CD4-positive, alpha-beta T cell treated with Interferon alpha-2 for 1 hour (primary cell): ENCODE results near the gene AKAP14.
"Not testable (repeated sequence)": the region's sequence is repeated elsewhere in the genome, so short reads cannot be mapped to it uniquely, and the experiment has no call there.

Experiments used
- DNase-seq, 2 donors: peaks; one replicate each; pipeline ENCODE4 v3.0.0-alpha.2; 2020 to 2022

AKAP14 gene

GRCh38 chrX:119895843-119896326 is at the start of gene AKAP14:
AKAP14 (plus strand) TSS chrX:119895893; CDS start chrX:119903224, 7,331 bp downstream.
- no peak for DNase-seq

- peak; percentile 96 to 97 for DNase-seq
Measured at GRCh38 chrX:119852382-119853353, 43.0 kb upstream of the AKAP14 start, which contains the start of gene UPF3B. UPF3B (minus strand) TSS chrX:119852963; CDS start chrX:119852928, 35 bp downstream.

- DNase-seq = no peak
Measured at GRCh38 chrX:119853444-119853843, 42.2 kb upstream of the AKAP14 start.

GRCh38 chrX:119870626-119871131 is 25.0 kb upstream of the AKAP14 start:
- DNase-seq = peak; percentile 8 to 36

- no peak for DNase-seq
Measured at GRCh38 chrX:119871245-119871598, 24.5 kb upstream of the AKAP14 start.

- DNase-seq = peak; percentile 86 to 89
Measured at GRCh38 chrX:119871599-119872395, 23.9 kb upstream of the AKAP14 start, which contains the start of the genes NDUFA1 and RNF113A. NDUFA1 (plus strand) TSS chrX:119871832; CDS start chrX:119871912, 80 bp downstream. RNF113A (minus strand) TSS chrX:119871733; CDS start chrX:119871613, 120 bp downstream.

GRCh38 chrX:119878740-119879139 is 17.0 kb upstream of the AKAP14 start:
- no peak for DNase-seq

- peak in 1 of 2 donors; percentile 33 for DNase-seq
Measured at GRCh38 chrX:119880076-119880475, 15.6 kb upstream of the AKAP14 start.

GRCh38 chrX:119880552-119881437 is 14.9 kb upstream of the AKAP14 start:
- peak; percentile 26 to 58 for DNase-seq

- peak; percentile 27 to 76 for DNase-seq
Measured at GRCh38 chrX:119885554-119886428, 9.9 kb upstream of the AKAP14 start.

GRCh38 chrX:119887721-119888425 is 7.8 kb upstream of the AKAP14 start:
- DNase-seq = peak; percentile 50 to 68

- not testable (repeated sequence) for DNase-seq
Measured at GRCh38 chrX:119890626-119891025, 5.1 kb upstream of the AKAP14 start.

GRCh38 chrX:119891961-119892692 is 3.6 kb upstream of the AKAP14 start:
- DNase-seq = not testable (repeated sequence)

GRCh38 chrX:119899125-119899524 is 3.4 kb downstream of the AKAP14 start:
- peak in 1 of 2 donors; percentile 20 for DNase-seq

GRCh38 chrX:119900976-119901375 is 5.3 kb downstream of the AKAP14 start:
- no peak for DNase-seq

GRCh38 chrX:119916310-119916709 is 20.6 kb downstream of the AKAP14 start:
- DNase-seq = no peak

GRCh38 chrX:119917877-119918276 is 22.2 kb downstream of the AKAP14 start:
- no peak for DNase-seq

- DNase-seq = no peak
Measured at GRCh38 chrX:119919835-119920585, 24.3 kb downstream of the AKAP14 start.
